Colonic mucosa (tissue), 4 donors: ENCODE measurements around the gene SNAP23. TPM values are rescaled to one million over a fixed set of nuclear protein-coding genes. Genes with fewer than 3 reads are reported as not detected.

ENCODE experiments used
- DNase-seq: peaks from one replicate; pipeline ENCODE4 v3.0.0-alpha.2; 2020
- H3K27ac ChIP-seq: fragments of 200-600 bp; one replicate; pipeline ENCODE4 v1.8.0; 2021
- H3K27me3 ChIP-seq: fragments of 200-600 bp; one replicate; pipeline ENCODE4 v1.8.0; 2021
- H3K36me3 ChIP-seq: fragments of 200-600 bp; one replicate; pipeline ENCODE4 v1.8.0; 2021
- H3K4me1 ChIP-seq: fragments of 200-600 bp; one replicate; pipeline ENCODE4 v1.8.0; 2021; ENCODE audit warnings: mild to moderate bottlenecking
- H3K4me3 ChIP-seq: fragments of 200-600 bp; one replicate; pipeline ENCODE4 v1.8.0; 2021
- H3K9ac ChIP-seq, 2 donors: one replicate each; pipeline ENCODE4 v1.7.0; 2013; ENCODE audit warnings: control low read depth in 2 of 2, low read depth in 2 of 2, low read length in 2 of 2
- H3K9me3 ChIP-seq: fragments of 200-600 bp; one replicate; pipeline ENCODE4 v1.8.0; 2021
- CTCF ChIP-seq: fragments of 200-600 bp; IDR thresholded peaks from one replicate; pipeline ENCODE4 v1.8.0; 2022; ENCODE audit warnings: antibody characterized with exemption, mild to moderate bottlenecking
- intact Hi-C: fragments of 100-400 bp; cut with DNase I; formaldehyde crosslinking; loops from one replicate; pipeline ENCODE4 v1.14.1; 2022
- total RNA-seq, 2 donors: library from RNA; stranded (reverse); fragmentation: NEBNext Ultra II Directional in 1 of 2; extraction: Animal tissue kit (Norgen Biotek cat#: 25700) in 1 of 2; gene quantifications; one replicate each; pipeline ENCODE4 v1.2.1, GENCODE V29; 2021
- donor health status: healthy.
- donor health status: DM: no; HTN: no; CAD: no.
- donor health status: DM: no; HTN: no; CAD: no.

The SNAP23 gene
- total RNA-seq, 2 donors from 2014 or later: 60.9 to 65.2 TPM

GRCh38 chr15:42490291-42490670, 5.2 kb upstream of the SNAP23 start:
- Histone ChIP-seq H3K27ac (peak overlapping the region; percentile 93), H3K9me3 (no peaks in the 10 kb centered on the region)
- intact Hi-C loops: no loop called here

GRCh38 chr15:42490671-42491538, 4.5 kb upstream of the SNAP23 start, which contains the start of gene ZNF106:
Gene ZNF106 (minus strand): TSS chr15:42491141. CDS start chr15:42472289, 18,852 bp downstream.
- peak within 1 kb of the TSS; percentile 81 for H3K4me3 ChIP-seq
- peak within 1 kb of the TSS; percentile 93 to 99 for H3K9ac ChIP-seq
- TF ChIP-seq CTCF: no peak
- H3K27me3 ChIP-seq: no peaks in the 10 kb centered on the region
- H3K27ac ChIP-seq: peak within 1 kb of the TSS; percentile 93
- H3K36me3 ChIP-seq: no peaks in the 10 kb centered on the region
- no peaks in the 10 kb centered on the region for H3K9me3 ChIP-seq
- peaks cover 3% of the 10 kb centered on the region for H3K4me1 ChIP-seq
- peak; percentile 90 for DNase-seq
- intact Hi-C loops: no loop called here

More at GRCh38 chr15:42490291-42490670, 5.2 kb upstream of the SNAP23 start:
- H3K4me3 ChIP-seq: peak overlapping the region; percentile 81
- H3K36me3 ChIP-seq: no peaks in the 10 kb centered on the region
- no peak for TF ChIP-seq CTCF
- peaks cover 3% of the 10 kb centered on the region for H3K4me1 ChIP-seq
- no peaks in the 10 kb centered on the region for H3K27me3 ChIP-seq
- DNase-seq: no peak
- H3K9ac ChIP-seq: peak overlapping the region; percentile 90 to 99

GRCh38 chr15:42491539-42492225, 3.8 kb upstream of the SNAP23 start:
- no peaks in the 10 kb centered on the region for H3K9me3 ChIP-seq
- no peak for DNase-seq
- intact Hi-C loops: no loop called here
- peak overlapping the region; percentile 81 for H3K4me3 ChIP-seq
- no peaks in the 10 kb centered on the region for H3K27me3 ChIP-seq
- H3K4me1 ChIP-seq: peaks cover 9% of the 10 kb centered on the region
- TF ChIP-seq CTCF: no peak
- no peaks in the 10 kb centered on the region for H3K36me3 ChIP-seq
- peak overlapping the region; percentile 93 to 99 for H3K9ac ChIP-seq
- peak overlapping the region; percentile 93 for H3K27ac ChIP-seq

GRCh38 chr15:42493679-42494078, 1.8 kb upstream of the SNAP23 start:
- DNase-seq: no peak
- Histone ChIP-seq H3K9ac (no peak overlapping the region), H3K9me3 (no peaks in the 10 kb centered on the region), H3K4me1 (peaks cover 9% of the 10 kb centered on the region), H3K27me3 (no peaks in the 10 kb centered on the region), H3K27ac (peak overlapping the region; percentile 96), H3K4me3 (no peak overlapping the region), H3K36me3 (no peaks in the 10 kb centered on the region)
- intact Hi-C loops: no loop called here
- TF ChIP-seq CTCF: no peak

GRCh38 chr15:42494998-42495360, 455 bp upstream of the SNAP23 start:
- peak; percentile 93 for DNase-seq
- peak overlapping the region; percentile 74 for H3K4me3 ChIP-seq
- H3K36me3 ChIP-seq: no peaks in the 10 kb centered on the region
- intact Hi-C loops: no loop called here
- H3K4me1 ChIP-seq: peaks cover 16% of the 10 kb centered on the region
- TF ChIP-seq CTCF: no peak
- H3K27ac ChIP-seq: peak overlapping the region; percentile 96
- no peaks in the 10 kb centered on the region for H3K27me3 ChIP-seq
- no peaks in the 10 kb centered on the region for H3K9me3 ChIP-seq
- H3K9ac ChIP-seq: peak overlapping the region; percentile 87 to 97
